Endothelial cell of umbilical vein (primary cell): Measurements from ENCODE around the gene ATP6V1G3. TPM values are rescaled to one million over a fixed set of nuclear protein-coding genes. Genes with fewer than 3 reads are reported as not detected.

Experiments
- BruUV-seq: library from RNA; stranded (reverse); fragments of 400-500 nt; replicated peaks from 2 replicates; lab custom pipeline; 2021; lab: Mats Ljungman, UMichigan
- CTCF ChIA-PET: fragments of 300-600, 350-600 bp; sonication (Branson Sonifier 250); formaldehyde crosslinking; loops from one replicate; lab custom pipeline; 2021; ENCODE audit warnings: antibody characterized with exemption, inconsistent platforms; lab: Charles Lee
- POLR2A ChIA-PET: fragments of 300-600, 350-600 bp; sonication (Branson Sonifier 250); formaldehyde crosslinking; loops from one replicate; lab custom pipeline; 2021; ENCODE audit warnings: antibody characterized with exemption, inconsistent platforms; lab: Charles Lee
- DNase-seq: peaks from one replicate; pipeline ENCODE4 v3.0.0-alpha.2; 2011; ENCODE audit warnings: low read depth, low spot score
- FAIRE-seq: peaks from 2 replicates; lab custom pipeline; 2011; peaks lifted over from hg19 to GRCh38; lab: Jason Lieb, UNC
- H2AFZ ChIP-seq: 2 replicates; pipeline ENCODE4 v1.6.0; 2012; ENCODE audit warnings: low read depth, low read length, control low read depth, inconsistent platforms
- H3K27ac ChIP-seq: 2 replicates; pipeline ENCODE4 v1.5.1; 2011; ENCODE audit warnings: low read depth, mild to moderate bottlenecking, control low read depth, low read length, moderate library complexity; ENCODE audit not compliant: insufficient read depth
- H3K27me3 ChIP-seq, 2 experiments: 2 replicates each; pipeline versions ENCODE4 v1.6.0 to v1.6.1; 2011; ENCODE audit warnings: low read length in 2 of 2, mixed read lengths in 1 of 2; ENCODE audit not compliant: control insufficient read depth in 2 of 2, insufficient read depth in 2 of 2
- H3K36me3 ChIP-seq, 2 experiments: 2 replicates in 1 of 2; 3 replicates in 1 of 2; pipeline ENCODE4 v1.5.1; 2011; ENCODE audit warnings: low read length in 2 of 2, mild to moderate bottlenecking in 1 of 2, moderate library complexity in 1 of 2; ENCODE audit not compliant: control insufficient read depth in 2 of 2, insufficient read depth in 2 of 2; ENCODE audit errors: extremely low read depth in 1 of 2
- H3K4me1 ChIP-seq: 3 replicates; pipeline ENCODE4 v1.5.1; 2011; ENCODE audit warnings: mild to moderate bottlenecking, low read length; ENCODE audit not compliant: control insufficient read depth, insufficient read depth; ENCODE audit errors: extremely low read depth
- H3K4me2 ChIP-seq: 2 replicates; pipeline ENCODE4 v1.6.1; 2011; ENCODE audit warnings: low read length, control low read depth, mixed read lengths; ENCODE audit not compliant: insufficient read depth
- H3K4me3 ChIP-seq, 3 experiments: fragments of 200-600 bp in 1 of 3; sonication (generic), shearing (Covaris generic) in 1 of 3; replicated peaks in 1 of 3; 2 replicates each; pipeline ENCODE4 v1.5.1; 2011 to 2016; ENCODE audit warnings: control low read depth in 3 of 3, low read length in 3 of 3, mild to moderate bottlenecking in 2 of 3, inconsistent platforms in 1 of 3, low read depth in 1 of 3, moderate library complexity in 1 of 3; ENCODE audit not compliant: insufficient read depth in 1 of 3
- H3K79me2 ChIP-seq: 2 replicates; pipeline ENCODE4 v1.6.0; 2012; ENCODE audit warnings: low read length, inconsistent platforms; ENCODE audit not compliant: control insufficient read depth, insufficient read depth
- H3K9ac ChIP-seq: replicated peaks from 2 replicates; pipeline ENCODE3; 2011; ENCODE audit warnings: low read length, control low read depth; ENCODE audit not compliant: insufficient read depth; ENCODE audit errors: extremely low read depth
- H3K9me1 ChIP-seq: replicated peaks from 3 replicates; pipeline ENCODE4 v1.6.0; 2011; ENCODE audit warnings: mild to moderate bottlenecking, low read length; ENCODE audit not compliant: control insufficient read depth, insufficient read depth; ENCODE audit errors: extremely low read depth
- H3K9me3 ChIP-seq: replicated peaks from 2 replicates; pipeline ENCODE4 v1.5.1; 2012; ENCODE audit warnings: low read length, inconsistent platforms; ENCODE audit not compliant: control insufficient read depth, insufficient read depth
- H4K20me1 ChIP-seq: replicated peaks from 2 replicates; pipeline ENCODE3; 2011; ENCODE audit warnings: mild to moderate bottlenecking, low read length; ENCODE audit not compliant: control insufficient read depth, insufficient read depth; ENCODE audit errors: extremely low read depth
- EZH2 ChIP-seq: IDR thresholded peaks from 2 replicates; pipeline ENCODE4 v1.6.1; 2012; ENCODE audit warnings: borderline replicate concordance, low read depth, mild to moderate bottlenecking, moderate library complexity, low read length, inconsistent platforms; ENCODE audit not compliant: severe bottlenecking
- FOS ChIP-seq: IDR thresholded peaks from 2 replicates; pipeline ENCODE4 v1.6.1; 2011; ENCODE audit warnings: mild to moderate bottlenecking, low read length, moderate library complexity, borderline replicate concordance; ENCODE audit not compliant: insufficient read depth
- GATA2 ChIP-seq: IDR thresholded peaks from 2 replicates; pipeline ENCODE4 v1.7.0; 2011; ENCODE audit warnings: low read depth, mild to moderate bottlenecking, moderate library complexity, mixed read lengths, low read length; ENCODE audit not compliant: insufficient read length, insufficient read depth
- JUN ChIP-seq: IDR thresholded peaks from 2 replicates; pipeline ENCODE4 v1.6.1; 2011; ENCODE audit warnings: borderline replicate concordance, low read depth; ENCODE audit not compliant: insufficient read length, insufficient read depth
- MAX ChIP-seq: IDR thresholded peaks from 2 replicates; pipeline ENCODE4 v1.6.1; 2011; ENCODE audit not compliant: insufficient read depth, insufficient read length
- MYC ChIP-seq: IDR thresholded peaks from one replicate; pipeline ENCODE4 v1.6.1; 2011; ENCODE audit warnings: mild to moderate bottlenecking, low read depth, low read length
- POLR2A ChIP-seq: IDR thresholded peaks from 2 replicates; pipeline ENCODE4 v1.6.1; 2012; ENCODE audit warnings: low read depth, mild to moderate bottlenecking, control low read depth, low read length
- POLR2AphosphoS5 ChIP-seq: IDR thresholded peaks from 2 replicates; pipeline ENCODE4 v1.6.1; 2012; ENCODE audit warnings: low read depth, mild to moderate bottlenecking, control low read depth, low read length, moderate library complexity; ENCODE audit not compliant: insufficient read depth
- dilution Hi-C: fragments of 300-500 bp; cut with MboI; formaldehyde crosslinking; loops from one replicate; pipeline ENCODE4 v1.15.0; 2019; ENCODE audit warnings: low sequenced_read_pairs; ENCODE audit not compliant: extremely low pct_ligation_motif_present
- intact Hi-C: fragments of 100-400 bp; cut with micrococcal nuclease; formaldehyde crosslinking; loops from one replicate; pipeline ENCODE4 v1.10.0; 2022
- polyA plus RNA-seq, 4 experiments: library from polyadenylated mRNA; depleted of rRNA in 3 of 4; stranded (reverse) in 3 of 4; unstranded in 1 of 4; fragments of >200 nt; gene quantifications; 2 replicates each; pipeline versions ENCODE4 v1.2.1 to v1.2.3, GENCODE V29; 2011 to 2012; ENCODE audit warnings: missing spikeins in 1 of 4
- total RNA-seq: library from RNA; stranded (reverse); gene quantifications from 2 replicates; pipeline ENCODE4 v1.2.3, GENCODE V29; 2021
- TF ChIP-seq, protein P1 (sequence below), 2 donors: IDR thresholded peaks; 1 replicate in 1 of 2; 2 replicates in 1 of 2; pipeline ENCODE4 v1.5.1; 2011; ENCODE audit warnings: low read length in 2 of 2, mild to moderate bottlenecking in 2 of 2, moderate library complexity in 2 of 2, control low read depth in 1 of 2, inconsistent platforms in 1 of 2, low read depth in 1 of 2; ENCODE audit not compliant: insufficient read depth in 1 of 2; ENCODE audit errors: extremely low read depth in 1 of 2

Gene ATP6V1G3
- total and polyA plus RNA-seq, 2 donors (not counting 3 experiments of a cell fraction or from before 2014, with no cell fraction given) = not detected

GRCh38 chr1:198530953-198531352 lies 9.5 kb downstream of the ATP6V1G3 start:
- Histone ChIP-seq H3K36me3 (no peaks in the 10 kb centered on the region), H3K27me3 (no peaks in the 10 kb centered on the region), H2AFZ (no peak overlapping the region), H3K27ac (no peak overlapping the region), H3K4me3 (no peak overlapping the region), H3K4me1 (peaks cover 22% of the 10 kb centered on the region), H3K9me3 (no peaks in the 10 kb centered on the region), H3K79me2 (no peaks in the 10 kb centered on the region), H3K9ac (no peak overlapping the region), H3K4me2 (no peak overlapping the region), H3K9me1 (no peaks in the 10 kb centered on the region), H4K20me1 (no peaks in the 10 kb centered on the region)
- FAIRE-seq = no peak
- CTCF ChIA-PET = no interaction called here
- POLR2A ChIA-PET = no interaction called here
- TF ChIP-seq GATA2 = no peak
- no peak for TF ChIP-seq FOS
- no peak for TF ChIP-seq MYC
- TF ChIP-seq EZH2 = no peak
- TF ChIP-seq POLR2A = no peak
- no peak for TF ChIP-seq POLR2AphosphoS5
- TF ChIP-seq MAX = no peak
- TF ChIP-seq, protein P1, sequence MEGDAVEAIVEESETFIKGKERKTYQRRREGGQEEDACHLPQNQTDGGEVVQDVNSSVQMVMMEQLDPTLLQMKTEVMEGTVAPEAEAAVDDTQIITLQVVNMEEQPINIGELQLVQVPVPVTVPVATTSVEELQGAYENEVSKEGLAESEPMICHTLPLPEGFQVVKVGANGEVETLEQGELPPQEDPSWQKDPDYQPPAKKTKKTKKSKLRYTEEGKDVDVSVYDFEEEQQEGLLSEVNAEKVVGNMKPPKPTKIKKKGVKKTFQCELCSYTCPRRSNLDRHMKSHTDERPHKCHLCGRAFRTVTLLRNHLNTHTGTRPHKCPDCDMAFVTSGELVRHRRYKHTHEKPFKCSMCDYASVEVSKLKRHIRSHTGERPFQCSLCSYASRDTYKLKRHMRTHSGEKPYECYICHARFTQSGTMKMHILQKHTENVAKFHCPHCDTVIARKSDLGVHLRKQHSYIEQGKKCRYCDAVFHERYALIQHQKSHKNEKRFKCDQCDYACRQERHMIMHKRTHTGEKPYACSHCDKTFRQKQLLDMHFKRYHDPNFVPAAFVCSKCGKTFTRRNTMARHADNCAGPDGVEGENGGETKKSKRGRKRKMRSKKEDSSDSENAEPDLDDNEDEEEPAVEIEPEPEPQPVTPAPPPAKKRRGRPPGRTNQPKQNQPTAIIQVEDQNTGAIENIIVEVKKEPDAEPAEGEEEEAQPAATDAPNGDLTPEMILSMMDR (IDR thresholded peaks at IDR 0.05; ENCODE audit: extremely low read depth in 1 of 2, insufficient read depth in 1 of 2, low read depth in 1 of 2, low read length in 2 of 2) = no peak
- TF ChIP-seq JUN = no peak
- intact Hi-C loops = no loop called here
- BruUV-seq = no TSS peak
- dilution Hi-C loops = no loop called here
- DNase-seq = no peak
